ENCODE results near the gene MTHFD1L.
"Not testable (repeated sequence)": the region's sequence is repeated elsewhere in the genome, so short reads cannot be mapped to it uniquely, and the experiment has no call there.

Gene MTHFD1L

GRCh38 chr6:151123641-151124040 is 258.1 kb downstream of the MTHFD1L start:
- H3K4me1 ChIP-seq (ENCODE audit: control insufficient read depth, insufficient read depth, low read length); H3K27me3 ChIP-seq (ENCODE audit: control insufficient read depth, insufficient read depth, low read length); H3K36me3 ChIP-seq (ENCODE audit: control insufficient read depth, insufficient read depth, low read length); H3K9ac ChIP-seq (ENCODE audit: low read length); H3K9me3 ChIP-seq (ENCODE audit: control insufficient read depth, low read length); H3K4me3 ChIP-seq (ENCODE audit: low read length): not testable (repeated sequence)

GRCh38 chr6:151125242-151125641 is 259.7 kb downstream of the MTHFD1L start:
- H3K9ac ChIP-seq (ENCODE audit: low read length); H3K4me1 ChIP-seq (ENCODE audit: control insufficient read depth, insufficient read depth, low read length); H3K9me3 ChIP-seq (ENCODE audit: control insufficient read depth, low read length); H3K27me3 ChIP-seq (ENCODE audit: control insufficient read depth, insufficient read depth, low read length); H3K4me3 ChIP-seq (ENCODE audit: low read length); H3K36me3 ChIP-seq (ENCODE audit: control insufficient read depth, insufficient read depth, low read length): not testable (repeated sequence)

GRCh38 chr6:151125651-151126416 is 260.3 kb downstream of the MTHFD1L start:
- H3K27me3 ChIP-seq (ENCODE audit: control insufficient read depth, insufficient read depth, low read length); H3K4me3 ChIP-seq (ENCODE audit: low read length); H3K9ac ChIP-seq (ENCODE audit: low read length); H3K9me3 ChIP-seq (ENCODE audit: control insufficient read depth, low read length); H3K4me1 ChIP-seq (ENCODE audit: control insufficient read depth, insufficient read depth, low read length); H3K36me3 ChIP-seq (ENCODE audit: control insufficient read depth, insufficient read depth, low read length): not testable (repeated sequence)

GRCh38 chr6:151126417-151126724 is 260.9 kb downstream of the MTHFD1L start:
- not testable (repeated sequence) for H3K4me1 ChIP-seq (ENCODE audit: control insufficient read depth, insufficient read depth, low read length); H3K9me3 ChIP-seq (ENCODE audit: control insufficient read depth, low read length); H3K4me3 ChIP-seq (ENCODE audit: low read length); H3K9ac ChIP-seq (ENCODE audit: low read length); H3K36me3 ChIP-seq (ENCODE audit: control insufficient read depth, insufficient read depth, low read length); H3K27me3 ChIP-seq (ENCODE audit: control insufficient read depth, insufficient read depth, low read length)

GRCh38 chr6:151127133-151127798 is 261.8 kb downstream of the MTHFD1L start:
- H3K9me3 ChIP-seq (ENCODE audit: control insufficient read depth, low read length); H3K36me3 ChIP-seq (ENCODE audit: control insufficient read depth, insufficient read depth, low read length); H3K4me3 ChIP-seq (ENCODE audit: low read length); H3K9ac ChIP-seq (ENCODE audit: low read length); H3K27me3 ChIP-seq (ENCODE audit: control insufficient read depth, insufficient read depth, low read length); H3K4me1 ChIP-seq (ENCODE audit: control insufficient read depth, insufficient read depth, low read length): not testable (repeated sequence)

- Histone ChIP-seq H3K4me3 (ENCODE audit: low read length) (no peak overlapping the region), H3K27me3 (ENCODE audit: control insufficient read depth, insufficient read depth, low read length) (no peaks in the 10 kb centered on the region), H3K36me3 (ENCODE audit: control insufficient read depth, insufficient read depth, low read length) (no peaks in the 10 kb centered on the region), H3K9ac (ENCODE audit: low read length) (no peak overlapping the region), H3K9me3 (ENCODE audit: control insufficient read depth, low read length) (no peaks in the 10 kb centered on the region), H3K4me1 (ENCODE audit: control insufficient read depth, insufficient read depth, low read length) (no peaks in the 10 kb centered on the region)
Measured at GRCh38 chr6:151128763-151129370, 263.4 kb downstream of the MTHFD1L start.

- Histone ChIP-seq H3K27me3 (ENCODE audit: control insufficient read depth, insufficient read depth, low read length) (no peaks in the 10 kb centered on the region), H3K9ac (ENCODE audit: low read length) (no peak overlapping the region), H3K4me1 (ENCODE audit: control insufficient read depth, insufficient read depth, low read length) (no peaks in the 10 kb centered on the region), H3K4me3 (ENCODE audit: low read length) (no peak overlapping the region), H3K36me3 (ENCODE audit: control insufficient read depth, insufficient read depth, low read length) (no peaks in the 10 kb centered on the region), H3K9me3 (ENCODE audit: control insufficient read depth, low read length) (no peaks in the 10 kb centered on the region)
Measured at GRCh38 chr6:151130329-151130728, 264.8 kb downstream of the MTHFD1L start.

GRCh38 chr6:151131324-151132007 is 266.0 kb downstream of the MTHFD1L start:
- no peak overlapping the region for H3K9ac ChIP-seq (ENCODE audit: low read length)
- no peak overlapping the region for H3K4me3 ChIP-seq (ENCODE audit: low read length)
- no peaks in the 10 kb centered on the region for H3K9me3 ChIP-seq (ENCODE audit: control insufficient read depth, low read length)
- no peaks in the 10 kb centered on the region for H3K36me3 ChIP-seq (ENCODE audit: control insufficient read depth, insufficient read depth, low read length)
- no peaks in the 10 kb centered on the region for H3K4me1 ChIP-seq (ENCODE audit: control insufficient read depth, insufficient read depth, low read length)
- H3K27me3 ChIP-seq (ENCODE audit: control insufficient read depth, insufficient read depth, low read length) = no peaks in the 10 kb centered on the region

GRCh38 chr6:151136141-151136755 is 270.7 kb downstream of the MTHFD1L start:
- Histone ChIP-seq H3K9me3 (ENCODE audit: control insufficient read depth, low read length) (no peaks in the 10 kb centered on the region), H3K36me3 (ENCODE audit: control insufficient read depth, insufficient read depth, low read length) (no peaks in the 10 kb centered on the region), H3K9ac (ENCODE audit: low read length) (no peak overlapping the region), H3K4me3 (ENCODE audit: low read length) (no peak overlapping the region), H3K4me1 (ENCODE audit: control insufficient read depth, insufficient read depth, low read length) (peaks cover 2% of the 10 kb centered on the region), H3K27me3 (ENCODE audit: control insufficient read depth, insufficient read depth, low read length) (no peaks in the 10 kb centered on the region)

GRCh38 chr6:151137542-151137941 is 272.0 kb downstream of the MTHFD1L start:
- Histone ChIP-seq H3K27me3 (ENCODE audit: control insufficient read depth, insufficient read depth, low read length) (no peaks in the 10 kb centered on the region), H3K9me3 (ENCODE audit: control insufficient read depth, low read length) (no peaks in the 10 kb centered on the region), H3K36me3 (ENCODE audit: control insufficient read depth, insufficient read depth, low read length) (no peaks in the 10 kb centered on the region), H3K4me1 (ENCODE audit: control insufficient read depth, insufficient read depth, low read length) (peaks cover 8% of the 10 kb centered on the region), H3K9ac (ENCODE audit: low read length) (no peak overlapping the region), H3K4me3 (ENCODE audit: low read length) (no peak overlapping the region)

GRCh38 chr6:151139524-151139923 is 274.0 kb downstream of the MTHFD1L start:
- H3K9me3 ChIP-seq (ENCODE audit: control insufficient read depth, low read length) = no peaks in the 10 kb centered on the region
- H3K36me3 ChIP-seq (ENCODE audit: control insufficient read depth, insufficient read depth, low read length) = no peaks in the 10 kb centered on the region
- H3K9ac ChIP-seq (ENCODE audit: low read length) = no peak overlapping the region
- H3K27me3 ChIP-seq (ENCODE audit: control insufficient read depth, insufficient read depth, low read length) = no peaks in the 10 kb centered on the region
- peaks cover 8% of the 10 kb centered on the region for H3K4me1 ChIP-seq (ENCODE audit: control insufficient read depth, insufficient read depth, low read length)
- H3K4me3 ChIP-seq (ENCODE audit: low read length) = no peak overlapping the region

- H3K27me3 ChIP-seq (ENCODE audit: control insufficient read depth, insufficient read depth, low read length) = no peaks in the 10 kb centered on the region
- peaks cover 8% of the 10 kb centered on the region for H3K4me1 ChIP-seq (ENCODE audit: control insufficient read depth, insufficient read depth, low read length)
- H3K9me3 ChIP-seq (ENCODE audit: control insufficient read depth, low read length) = no peaks in the 10 kb centered on the region
- no peak overlapping the region for H3K4me3 ChIP-seq (ENCODE audit: low read length)
- H3K9ac ChIP-seq (ENCODE audit: low read length) = no peak overlapping the region
- H3K36me3 ChIP-seq (ENCODE audit: control insufficient read depth, insufficient read depth, low read length) = no peaks in the 10 kb centered on the region
Measured at GRCh38 chr6:151140767-151141166, 275.3 kb downstream of the MTHFD1L start.
